Transverse colon (tissue), 3 donors: ENCODE measurements around the gene PARVA.

Experiments
- EP300 ChIP-seq: sonication (generic); formaldehyde crosslinking; IDR thresholded peaks from one replicate; pipeline ENCODE4 v1.6.1; 2017; ENCODE audit warnings: antibody characterized with exemption, low read depth
- POLR2A ChIP-seq: fragments of 450-650 bp; IDR thresholded peaks from one replicate; pipeline ENCODE4 v1.6.1; 2016; ENCODE audit warnings: antibody characterized with exemption, mild to moderate bottlenecking, moderate library complexity
- TF ChIP-seq, protein P1 (sequence below), 5 experiments: fragments of 200-600 bp in 3 of 5; fragments of 450-650 bp in 2 of 5; sonication (generic) in 3 of 5; IDR thresholded peaks; 1 replicate in 2 of 5; 2 replicates in 3 of 5; pipeline ENCODE4 v1.5.1; 2016 to 2017; ENCODE audit warnings: antibody characterized with exemption in 5 of 5, inconsistent platforms in 3 of 5, mild to moderate bottlenecking in 2 of 5, moderate library complexity in 1 of 5

DNA sequence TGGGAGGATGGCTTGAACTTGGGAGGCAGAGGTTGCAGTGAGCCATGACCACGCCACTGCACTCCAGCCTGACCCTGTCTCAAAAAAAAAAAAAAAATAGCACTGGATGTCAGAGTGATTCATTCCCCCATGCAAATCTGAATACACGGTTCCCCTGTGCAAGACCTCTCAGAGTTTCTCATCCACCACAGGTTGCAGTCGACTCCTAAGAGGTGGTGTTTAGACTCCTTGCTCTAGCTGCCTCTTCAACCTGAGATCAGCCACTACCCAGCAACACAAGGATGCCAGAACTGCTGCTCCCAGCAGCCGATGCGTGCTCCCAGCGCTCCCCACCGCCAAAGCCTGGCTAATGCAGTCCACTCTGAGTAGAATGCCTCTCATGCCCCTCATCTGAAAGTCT lies 97.5 kb downstream of the PARVA start:
- TF ChIP-seq, protein P1, sequence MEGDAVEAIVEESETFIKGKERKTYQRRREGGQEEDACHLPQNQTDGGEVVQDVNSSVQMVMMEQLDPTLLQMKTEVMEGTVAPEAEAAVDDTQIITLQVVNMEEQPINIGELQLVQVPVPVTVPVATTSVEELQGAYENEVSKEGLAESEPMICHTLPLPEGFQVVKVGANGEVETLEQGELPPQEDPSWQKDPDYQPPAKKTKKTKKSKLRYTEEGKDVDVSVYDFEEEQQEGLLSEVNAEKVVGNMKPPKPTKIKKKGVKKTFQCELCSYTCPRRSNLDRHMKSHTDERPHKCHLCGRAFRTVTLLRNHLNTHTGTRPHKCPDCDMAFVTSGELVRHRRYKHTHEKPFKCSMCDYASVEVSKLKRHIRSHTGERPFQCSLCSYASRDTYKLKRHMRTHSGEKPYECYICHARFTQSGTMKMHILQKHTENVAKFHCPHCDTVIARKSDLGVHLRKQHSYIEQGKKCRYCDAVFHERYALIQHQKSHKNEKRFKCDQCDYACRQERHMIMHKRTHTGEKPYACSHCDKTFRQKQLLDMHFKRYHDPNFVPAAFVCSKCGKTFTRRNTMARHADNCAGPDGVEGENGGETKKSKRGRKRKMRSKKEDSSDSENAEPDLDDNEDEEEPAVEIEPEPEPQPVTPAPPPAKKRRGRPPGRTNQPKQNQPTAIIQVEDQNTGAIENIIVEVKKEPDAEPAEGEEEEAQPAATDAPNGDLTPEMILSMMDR (IDR thresholded peaks at IDR 0.05) = no peak
- no peak for TF ChIP-seq POLR2A
- TF ChIP-seq EP300 = no peak
